Tibial nerve (tissue), 4 donors: ENCODE data around the gene AGAP5.

Source experiments
- CTCF ChIP-seq, 5 experiments: fragments of 200-600 bp in 3 of 5; fragments of 450-650 bp in 2 of 5; sonication (generic) in 3 of 5; IDR thresholded peaks; one replicate each; pipeline ENCODE4 v1.5.1; 2016 to 2019; ENCODE audit warnings: antibody characterized with exemption in 5 of 5, mild to moderate bottlenecking in 3 of 5, moderate library complexity in 2 of 5
- EP300 ChIP-seq, 2 donors: sonication (generic); formaldehyde crosslinking; IDR thresholded peaks; one replicate each; pipeline ENCODE4 v1.6.1; 2017; ENCODE audit warnings: antibody characterized with exemption in 2 of 2, mild to moderate bottlenecking in 1 of 2
- POLR2A ChIP-seq, 2 donors: fragments of 450-650 bp; IDR thresholded peaks; one replicate each; pipeline ENCODE4 v1.6.1; 2017; ENCODE audit warnings: antibody characterized with exemption in 2 of 2, mild to moderate bottlenecking in 2 of 2, moderate library complexity in 2 of 2

GRCh38 chr10:73648975-73649829 is 48.7 kb downstream of the AGAP5 start:
- no peak for TF ChIP-seq CTCF (IDR thresholded peaks at IDR 0.05)
- no peak for TF ChIP-seq POLR2A (IDR thresholded peaks at IDR 0.05)
- no peak for TF ChIP-seq EP300 (IDR thresholded peaks at IDR 0.05)
